GM23338 (cell line): ENCODE results near the gene KRTAP4-11. TPM values are rescaled to one million over a fixed set of nuclear protein-coding genes. Genes with fewer than 3 reads are reported as not detected.

ENCODE experiments used
- ATAC-seq: fragments of 200-7000 bp; cut with Tn5 transposase; 3 replicates; pipeline ENCODE4 v1.9.1; 2020
- DNase-seq: peaks from one replicate; pipeline ENCODE4 v3.0.0-alpha.2; 2015; ENCODE audit warnings: low spot score
- H2AFZ ChIP-seq: fragments of 200-600 bp; sonication (generic); 2 replicates; pipeline ENCODE4 v1.8.0; 2016; ENCODE audit warnings: antibody characterized with exemption, mild to moderate bottlenecking, moderate library complexity
- H3F3A ChIP-seq: fragments of 200-600 bp; sonication (generic); replicated peaks from 2 replicates; pipeline ENCODE4 v1.8.0; 2017; ENCODE audit warnings: antibody characterized with exemption, mixed run types, low read depth
- H3K27ac ChIP-seq: fragments of 200-600 bp; sonication (generic); 2 replicates; pipeline ENCODE4 v1.6.1; 2016; ENCODE audit warnings: low read depth
- H3K27me3 ChIP-seq: fragments of 200-600 bp; sonication (generic); 2 replicates; pipeline ENCODE4 v1.8.0; 2016; ENCODE audit warnings: mild to moderate bottlenecking, mixed run types, moderate library complexity; ENCODE audit not compliant: insufficient read depth
- H3K36me3 ChIP-seq: fragments of 200-600 bp; sonication (generic); 2 replicates; pipeline ENCODE4 v1.8.0; 2016; ENCODE audit warnings: mild to moderate bottlenecking; ENCODE audit not compliant: insufficient read depth
- H3K4me1 ChIP-seq: fragments of 200-600 bp; sonication (generic); 2 replicates; pipeline ENCODE4 v1.8.0; 2016; ENCODE audit warnings: mild to moderate bottlenecking, moderate library complexity; ENCODE audit not compliant: insufficient read depth
- H3K4me2 ChIP-seq: fragments of 200-600 bp; sonication (generic); 2 replicates; pipeline ENCODE4 v1.7.1; 2017; ENCODE audit warnings: mixed run types
- H3K4me3 ChIP-seq: fragments of 200-600 bp; sonication (generic); 2 replicates; pipeline ENCODE4 v1.6.1; 2016; ENCODE audit warnings: mixed run types
- H3K79me2 ChIP-seq: fragments of 200-600 bp; sonication (generic); replicated peaks from 2 replicates; pipeline ENCODE4 v1.8.0; 2017; ENCODE audit warnings: mild to moderate bottlenecking; ENCODE audit not compliant: insufficient read depth
- H3K9me2 ChIP-seq: fragments of 200-600 bp; sonication (generic); 2 replicates; pipeline ENCODE4 v1.8.0; 2017; ENCODE audit not compliant: insufficient read depth
- H4K20me1 ChIP-seq: fragments of 200-600 bp; sonication (generic); replicated peaks from 2 replicates; pipeline ENCODE4 v1.8.0; 2017; ENCODE audit warnings: mild to moderate bottlenecking; ENCODE audit not compliant: insufficient read depth
- H3K27ac Mint-ChIP-seq: 2 replicates; pipeline ENCODE4 v1.8.0; 2020; ENCODE audit warnings: inconsistent platforms, mild to moderate bottlenecking, moderate library complexity, mixed read lengths
- H3K27me3 Mint-ChIP-seq: 3 replicates; pipeline ENCODE4 v1.8.0; 2022; ENCODE audit warnings: low read depth, mild to moderate bottlenecking, moderate library complexity, mixed read lengths, inconsistent platforms; ENCODE audit not compliant: insufficient read depth, poor library complexity
- H3K36me3 Mint-ChIP-seq: 3 replicates; pipeline ENCODE4 v1.8.0; 2021; ENCODE audit warnings: low read depth, mild to moderate bottlenecking, inconsistent platforms, moderate library complexity, mixed read lengths
- H3K4me1 Mint-ChIP-seq: 3 replicates; pipeline ENCODE4 v1.8.0; 2020; ENCODE audit warnings: mild to moderate bottlenecking, inconsistent platforms, mixed read lengths
- H3K4me3 Mint-ChIP-seq: 3 replicates; pipeline ENCODE4 v1.8.0; 2021; ENCODE audit warnings: moderate library complexity, mild to moderate bottlenecking, inconsistent platforms, mixed read lengths
- H3K9me3 Mint-ChIP-seq: 3 replicates; pipeline ENCODE4 v1.8.0; 2020; ENCODE audit warnings: moderate library complexity, mild to moderate bottlenecking, inconsistent platforms, mixed read lengths
- CREB1 ChIP-seq: fragments of 250-450 bp; sonication (Bioruptor Pico); IDR thresholded peaks from 2 replicates; pipeline ENCODE4 v1.5.0; 2020; ENCODE audit warnings: low read depth, mild to moderate bottlenecking, moderate library complexity
- CTCF ChIP-seq, 2 experiments: fragments of 200-600 bp in 1 of 2; sonication (generic) in 1 of 2; conservative IDR thresholded peaks; 2 replicates each; pipeline versions ENCODE4 v1.5.1 to v1.6.1; 2016 to 2017; ENCODE audit warnings: antibody characterized with exemption in 2 of 2, low read depth in 2 of 2, mild to moderate bottlenecking in 2 of 2, moderate library complexity in 1 of 2
- ETS1 ChIP-seq: IDR thresholded peaks from 2 replicates; pipeline ENCODE4 v1.6.1; 2016; ENCODE audit warnings: antibody characterized with exemption
- EZH2 ChIP-seq: fragments of 200-600 bp; sonication (generic); IDR thresholded peaks from one replicate; pipeline ENCODE4 v1.8.0; 2017; ENCODE audit warnings: antibody characterized with exemption, mild to moderate bottlenecking, low read depth; ENCODE audit not compliant: unreplicated experiment
- EZH2phosphoT487 ChIP-seq: fragments of 200-600 bp; sonication (generic); IDR thresholded peaks from one replicate; pipeline ENCODE4 v1.8.1; 2018; ENCODE audit warnings: antibody characterized with exemption; ENCODE audit not compliant: unreplicated experiment
- JUNB ChIP-seq: IDR thresholded peaks from one replicate; pipeline ENCODE4 v1.6.1; 2016; ENCODE audit warnings: antibody characterized with exemption; ENCODE audit not compliant: unreplicated experiment
- POLR2AphosphoS5 ChIP-seq: IDR thresholded peaks from 2 replicates; pipeline ENCODE4 v1.6.1; 2016; ENCODE audit warnings: antibody characterized with exemption, low read depth
- REST ChIP-seq: IDR thresholded peaks from one replicate; pipeline ENCODE4 v1.6.1; 2018; ENCODE audit warnings: antibody characterized with exemption; ENCODE audit not compliant: unreplicated experiment
- ZNF114 ChIP-seq: fragments of 250-450 bp; sonication (Bioruptor Pico); IDR thresholded peaks from 2 replicates; pipeline ENCODE4 v1.5.0; 2020; ENCODE audit warnings: mild to moderate bottlenecking, moderate library complexity
- ZNF331 ChIP-seq: fragments of 250-450 bp; sonication (Bioruptor Pico); IDR thresholded peaks from 2 replicates; pipeline ENCODE4 v1.5.0; 2020; ENCODE audit warnings: low read depth, mild to moderate bottlenecking, moderate library complexity
- ZNF462 ChIP-seq: fragments of 250-450 bp; sonication (Bioruptor Pico); IDR thresholded peaks from 2 replicates; pipeline ENCODE4 v1.5.0; 2020; ENCODE audit warnings: mild to moderate bottlenecking, moderate library complexity
- polyA plus RNA-seq: library from polyadenylated mRNA; unstranded; fragments of >200 nt; fragmentation: Nextera tagmentation; extraction: Ambion mirVana; gene quantifications from 2 replicates; pipeline ENCODE4 v1.2.1, GENCODE V29; 2016
- total RNA-seq: library from RNA; depleted of rRNA; stranded (reverse); fragments of >200 nt; shearing (Covaris generic); gene quantifications from 2 replicates; pipeline ENCODE4 v1.2.3, GENCODE V29; 2014

KRTAP4-11 gene
- total and polyA plus RNA-seq, 2 experiments from 2014 or later: not detected

- Histone ChIP-seq H3K4me2 (no peak overlapping the region), H3K4me1 (no peaks in the 10 kb centered on the region), H3F3A (no peaks in the 10 kb centered on the region), H3K9me2 (no peaks in the 10 kb centered on the region), H3K27ac (no peak overlapping the region), H3K79me2 (no peaks in the 10 kb centered on the region), H4K20me1 (no peaks in the 10 kb centered on the region), H3K36me3 (no peaks in the 10 kb centered on the region), H3K27me3 (no peaks in the 10 kb centered on the region), H2AFZ (no peak overlapping the region), H3K4me3 (no peak overlapping the region)
- Mint-ChIP-seq H3K4me3 (no peak overlapping the region), H3K27me3 (no peaks in the 10 kb centered on the region), H3K27ac (no peak overlapping the region), H3K9me3 (no peaks in the 10 kb centered on the region; the same call in 2 of the 3 replicates), H3K4me1 (peaks cover 5% of the 10 kb centered on the region), H3K36me3 (no peaks in the 10 kb centered on the region)
- no peak for DNase-seq
- TF ChIP-seq EZH2phosphoT487 (no peak), CREB1 (CRISPR knock-in tag) (no peak), ZNF114 (no peak), ZNF331 (CRISPR knock-in tag) (no peak), CTCF (conservative IDR thresholded peaks at IDR 0.05; ENCODE audit: low read depth in 2 of 2) (no peak), EZH2 (no peak), ETS1 (no peak), REST (no peak), ZNF462 (CRISPR knock-in tag) (no peak), POLR2AphosphoS5 (no peak), JUNB (no peak)
- no peak for ATAC-seq
Measured at GRCh38 chr17:41127371-41127770, 9.2 kb upstream of the KRTAP4-11 start.
